ENCODE results near the gene DBI. TPM values are rescaled to one million over a fixed set of nuclear protein-coding genes. Genes with fewer than 3 reads are reported as not detected.
A peak's percentile ranks its signal among the peaks of the same experiment; 100 is the strongest.
"Not testable (repeated sequence)": the region's sequence is repeated elsewhere in the genome, so short reads cannot be mapped to it uniquely, and the experiment has no call there.

The DBI gene
- total RNA-seq, 1 donor from 2014 or later = 11.2 TPM

DNA sequence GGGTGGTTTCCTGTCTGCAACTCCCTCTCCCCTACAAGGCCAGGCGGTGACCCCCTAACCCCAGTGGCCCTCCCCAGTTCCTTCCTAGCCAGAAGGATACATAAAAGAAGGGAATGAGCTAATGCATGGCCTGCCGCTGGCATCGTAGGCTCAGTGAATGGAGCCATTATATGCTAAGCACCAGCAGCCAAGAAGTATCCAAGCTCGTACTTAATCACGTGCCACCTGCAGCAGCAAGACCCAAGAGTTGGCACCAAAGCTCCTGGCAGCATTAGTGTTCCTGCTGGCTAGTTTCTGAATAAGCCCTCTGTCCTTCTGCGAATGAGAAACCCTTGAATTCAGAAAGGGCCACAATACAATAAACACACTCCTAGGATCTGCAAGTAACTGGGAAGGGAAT lies 4.3 kb downstream of the DBI start:
- intact Hi-C loops (cut with DNase I) = no loop called here
- H3K4me3 ChIP-seq = no peak overlapping the region
- no peak overlapping the region for H3K27ac ChIP-seq
- peaks cover 5 to 8% of the 10 kb centered on the region in 2 donors for H3K4me1 ChIP-seq
- H3K36me3 ChIP-seq = peaks cover 50 to 54% of the 10 kb centered on the region in 2 donors
- TF ChIP-seq, protein P1, sequence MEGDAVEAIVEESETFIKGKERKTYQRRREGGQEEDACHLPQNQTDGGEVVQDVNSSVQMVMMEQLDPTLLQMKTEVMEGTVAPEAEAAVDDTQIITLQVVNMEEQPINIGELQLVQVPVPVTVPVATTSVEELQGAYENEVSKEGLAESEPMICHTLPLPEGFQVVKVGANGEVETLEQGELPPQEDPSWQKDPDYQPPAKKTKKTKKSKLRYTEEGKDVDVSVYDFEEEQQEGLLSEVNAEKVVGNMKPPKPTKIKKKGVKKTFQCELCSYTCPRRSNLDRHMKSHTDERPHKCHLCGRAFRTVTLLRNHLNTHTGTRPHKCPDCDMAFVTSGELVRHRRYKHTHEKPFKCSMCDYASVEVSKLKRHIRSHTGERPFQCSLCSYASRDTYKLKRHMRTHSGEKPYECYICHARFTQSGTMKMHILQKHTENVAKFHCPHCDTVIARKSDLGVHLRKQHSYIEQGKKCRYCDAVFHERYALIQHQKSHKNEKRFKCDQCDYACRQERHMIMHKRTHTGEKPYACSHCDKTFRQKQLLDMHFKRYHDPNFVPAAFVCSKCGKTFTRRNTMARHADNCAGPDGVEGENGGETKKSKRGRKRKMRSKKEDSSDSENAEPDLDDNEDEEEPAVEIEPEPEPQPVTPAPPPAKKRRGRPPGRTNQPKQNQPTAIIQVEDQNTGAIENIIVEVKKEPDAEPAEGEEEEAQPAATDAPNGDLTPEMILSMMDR (IDR thresholded peaks at IDR 0.05) = no peak
- H3K9me3 ChIP-seq = peaks cover 0 to 9% of the 10 kb centered on the region in 2 donors
- DNase-seq (ENCODE audit: low spot score in 2 of 2) = no peak
- no peaks in the 10 kb centered on the region for H3K27me3 ChIP-seq

DNA sequence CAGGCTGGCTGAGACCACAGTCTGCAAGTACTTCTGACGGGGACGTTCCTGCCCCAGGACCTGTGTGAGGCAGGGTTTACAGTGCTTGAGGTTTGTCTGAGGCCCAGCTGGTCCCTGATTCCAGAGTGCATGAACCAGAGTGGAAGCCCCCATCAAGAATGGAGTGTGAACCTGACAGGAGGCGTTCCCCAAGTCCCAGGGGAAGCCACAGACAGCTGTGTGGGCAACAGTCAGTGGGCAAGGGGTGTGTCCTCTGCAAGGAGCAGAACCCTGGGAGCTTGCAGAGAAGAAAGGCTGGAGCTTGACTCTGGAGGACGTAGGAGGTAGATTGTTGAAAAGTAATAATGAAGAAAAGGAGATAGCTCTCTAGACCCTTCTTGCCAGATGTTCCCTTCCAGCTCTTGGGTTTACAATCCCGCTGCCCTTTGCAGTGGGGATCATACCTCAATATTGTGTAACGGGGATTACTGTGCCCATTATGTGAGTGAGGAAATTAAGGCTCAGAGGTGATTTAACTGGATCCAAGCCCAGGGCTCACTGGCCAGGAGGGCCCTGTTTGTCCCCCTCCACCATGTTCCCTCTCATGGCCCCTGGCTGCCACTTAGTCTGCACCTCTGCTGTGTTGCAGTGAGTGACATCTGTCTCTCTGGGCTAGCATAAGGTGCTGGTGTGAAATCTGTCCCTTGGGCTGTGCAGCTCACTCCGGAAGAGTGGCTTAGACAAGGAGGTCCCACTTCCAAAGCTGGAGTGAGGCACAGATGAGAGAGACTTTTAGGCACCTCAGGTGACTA lies 6.2 kb downstream of the DBI start:
- TF ChIP-seq, protein P1 (IDR thresholded peaks at IDR 0.05) = no peak
- no peak overlapping the region for H3K4me3 ChIP-seq
- H3K9me3 ChIP-seq = peaks cover 0 to 9% of the 10 kb centered on the region in 2 donors

DNA sequence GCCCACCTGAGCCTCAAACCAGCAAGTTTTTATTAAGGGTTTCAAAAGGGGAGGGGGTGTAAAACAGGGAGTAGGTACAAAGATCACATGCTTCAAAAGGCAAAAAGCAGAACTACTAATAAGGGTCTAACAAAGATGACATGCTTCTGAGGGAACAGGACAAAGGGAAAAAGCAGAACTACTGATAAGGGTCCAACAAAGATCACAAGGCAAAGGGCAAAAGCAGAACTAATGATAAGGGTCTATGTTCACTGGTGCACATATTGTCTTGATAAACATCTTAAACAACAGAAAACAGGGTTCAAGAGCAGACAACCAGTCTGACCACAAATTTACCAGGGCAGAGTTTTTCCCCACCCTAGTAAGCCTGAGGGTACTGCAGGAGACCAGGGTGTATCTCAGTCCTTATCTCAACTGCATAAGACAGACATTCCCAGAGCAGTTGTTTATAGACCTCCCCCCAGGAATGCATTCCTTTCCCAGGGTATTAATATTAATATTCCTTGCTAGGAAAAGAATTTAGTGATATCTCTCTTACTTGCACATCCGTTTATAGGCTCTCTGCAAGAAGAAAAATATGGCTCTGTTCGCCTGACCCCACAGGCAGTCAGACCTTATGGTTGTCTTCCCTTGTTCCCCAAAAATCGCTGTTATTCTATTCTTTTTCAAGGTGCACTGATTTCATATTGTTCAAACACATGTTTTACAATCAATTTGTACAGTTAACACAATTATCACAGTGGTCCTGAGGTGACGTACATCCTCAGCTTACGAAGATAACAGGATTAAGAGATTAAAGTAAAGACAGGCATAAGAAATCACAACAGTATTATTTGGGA lies 7.3 kb downstream of the DBI start:
- peaks cover 46 to 48% of the 10 kb centered on the region in 2 donors for H3K36me3 ChIP-seq
- H3K27me3 ChIP-seq; H3K4me3 ChIP-seq; H3K27ac ChIP-seq; intact Hi-C loops (cut with DNase I); H3K9me3 ChIP-seq; H3K4me1 ChIP-seq: not testable (repeated sequence)
- peak in 1 of 2 donors; percentile 16 for DNase-seq (ENCODE audit: low spot score in 2 of 2)

More for the DNA sequence above, 6.2 kb downstream of the DBI start:
- H3K4me1 ChIP-seq = peaks cover 4% of the 10 kb centered on the region in 2 donors
- peaks cover 50 to 54% of the 10 kb centered on the region in 2 donors for H3K36me3 ChIP-seq
- H3K27me3 ChIP-seq = no peaks in the 10 kb centered on the region
- H3K27ac ChIP-seq = no peak overlapping the region
- peak in 1 of 2 donors; percentile 41 for DNase-seq (ENCODE audit: low spot score in 2 of 2)
- intact Hi-C loops (cut with DNase I) = no loop called here

DNA sequence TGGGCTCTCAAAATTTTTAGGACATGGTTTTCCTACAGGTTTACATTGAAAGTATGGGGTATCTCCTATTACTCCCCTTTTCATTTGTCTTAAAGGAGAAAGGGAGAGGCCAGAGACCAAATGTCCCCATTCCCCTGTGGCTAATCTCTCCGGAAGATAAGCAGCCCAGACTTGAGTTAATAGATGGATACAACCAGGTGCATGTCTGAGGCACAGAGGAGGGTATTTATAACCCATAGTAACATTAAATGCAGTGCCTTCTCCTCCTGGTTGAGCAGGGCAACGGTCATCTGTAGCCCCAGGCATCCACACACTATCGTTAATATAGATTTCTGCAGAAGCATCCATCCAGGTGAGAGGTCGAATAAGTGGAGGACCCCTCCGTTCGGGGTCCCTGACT lies 9.6 kb downstream of the DBI start:
- intact Hi-C loops (cut with DNase I); H3K4me3 ChIP-seq; H3K27me3 ChIP-seq; H3K27ac ChIP-seq; H3K9me3 ChIP-seq; H3K4me1 ChIP-seq: not testable (repeated sequence)
- peak in 1 of 2 donors; percentile 40 for DNase-seq (ENCODE audit: low spot score in 2 of 2)
- H3K36me3 ChIP-seq = peaks cover 27 to 30% of the 10 kb centered on the region in 2 donors

DNA sequence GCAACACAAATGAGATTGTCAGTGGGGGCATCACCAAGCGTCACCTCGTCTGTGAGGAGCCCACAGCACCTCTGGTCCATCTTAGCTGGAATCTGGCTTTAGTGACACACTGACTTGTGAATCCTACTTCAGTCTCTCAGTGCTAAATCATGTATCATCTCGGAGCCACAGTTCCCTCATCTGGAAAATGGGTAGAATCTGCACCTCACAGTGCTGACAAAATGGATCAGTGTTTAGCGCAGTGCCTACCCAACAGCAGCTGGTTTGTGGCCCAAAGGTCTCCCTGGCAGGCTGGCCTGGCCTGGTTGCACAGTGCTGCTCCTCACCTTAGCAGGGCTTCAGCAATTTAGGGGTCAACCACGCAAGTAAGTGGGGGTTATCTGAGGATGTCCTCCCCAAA lies 10.0 kb downstream of the DBI start:
- peak in 1 of 2 donors; percentile 44 for DNase-seq (ENCODE audit: low spot score in 2 of 2)
- TF ChIP-seq, protein P1 (IDR thresholded peaks at IDR 0.05) = no peak
- Histone ChIP-seq H3K4me1 (no peaks in the 10 kb centered on the region), H3K36me3 (peaks cover 23 to 26% of the 10 kb centered on the region in 2 donors), H3K27me3 (no peaks in the 10 kb centered on the region), H3K27ac (no peak overlapping the region), H3K9me3 (peaks cover 0 to 9% of the 10 kb centered on the region in 2 donors), H3K4me3 (no peak overlapping the region)
- intact Hi-C loops (cut with DNase I) = no loop called here

DNA sequence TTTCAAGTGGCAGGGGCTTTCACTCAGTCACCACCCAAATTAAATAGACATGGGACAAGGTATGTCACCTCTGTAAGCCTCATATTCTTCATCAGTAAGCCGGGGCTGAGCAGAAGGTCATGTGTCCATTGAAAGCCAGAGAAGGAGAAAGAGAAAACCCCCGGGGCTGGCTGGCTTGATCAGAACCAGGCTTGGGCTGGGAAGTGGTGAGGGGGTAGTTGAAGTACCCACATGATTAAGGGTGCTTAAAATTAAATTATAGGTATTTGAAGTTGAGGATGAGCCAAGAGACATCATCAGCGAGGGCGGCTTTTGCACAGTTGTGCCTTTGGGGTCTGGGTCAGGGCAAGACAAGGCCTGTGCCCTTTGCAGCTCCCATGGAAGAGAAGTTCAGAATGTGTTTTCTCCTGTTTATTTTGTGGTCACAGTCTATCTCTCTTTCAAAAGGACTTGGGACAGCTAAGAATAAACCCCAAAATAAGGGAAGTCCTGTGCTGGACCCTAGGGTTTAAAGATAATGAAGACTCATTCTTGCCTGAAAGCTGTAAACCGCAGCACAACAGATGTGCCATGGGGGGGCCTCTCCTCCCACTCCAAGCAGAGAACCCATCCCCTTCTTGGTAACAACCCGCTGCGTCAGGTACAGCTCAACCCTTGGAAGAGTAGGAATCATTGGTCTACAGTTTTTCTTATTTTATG lies 10.7 kb downstream of the DBI start:
- DNase-seq (ENCODE audit: low spot score in 2 of 2) = peak in 1 of 2 donors; percentile 52
- intact Hi-C loops (cut with DNase I) = no loop called here
- TF ChIP-seq, protein P1 (IDR thresholded peaks at IDR 0.05) = no peak

More for the DNA sequence above, 10.7 kb downstream of the DBI start:
- Histone ChIP-seq H3K36me3 (peaks cover 17 to 19% of the 10 kb centered on the region in 2 donors), H3K27ac (no peak overlapping the region), H3K9me3 (peaks cover 0 to 9% of the 10 kb centered on the region in 2 donors), H3K4me3 (no peak overlapping the region), H3K4me1 (no peaks in the 10 kb centered on the region), H3K27me3 (no peaks in the 10 kb centered on the region)

Measured in ascending aorta (tissue), 2 donors.